NCI-H2227 treated with DMSO at 0.1 percent for 48 hours (cell line): ENCODE data around the gene NPY.
"Not testable (repeated sequence)": the region's sequence is repeated elsewhere in the genome, so short reads cannot be mapped to it uniquely, and the experiment has no call there.

Source experiments
- DNase-seq: peaks from one replicate; lab custom pipeline; 2025; lab: John Stamatoyannopoulos, UW

NPY gene

GRCh38 chr7:24283897-24284698 is at the start of gene NPY:
NPY (plus strand) TSS chr7:24284190; CDS start chr7:24285241, 1,051 bp downstream.
- no peak for DNase-seq

- DNase-seq: no peak
Observed at GRCh38 chr7:24239260-24239659, 44.7 kb upstream of the NPY start.

- no peak for DNase-seq
Observed at GRCh38 chr7:24241206-24241605, 42.8 kb upstream of the NPY start.

- no peak for DNase-seq
Observed at GRCh38 chr7:24244554-24244953, 39.4 kb upstream of the NPY start.

GRCh38 chr7:24245362-24245761 is 38.6 kb upstream of the NPY start:
- no peak for DNase-seq

GRCh38 chr7:24249266-24249665 is 34.7 kb upstream of the NPY start:
- no peak for DNase-seq

GRCh38 chr7:24251568-24251967 is 32.4 kb upstream of the NPY start:
- DNase-seq: no peak

GRCh38 chr7:24255139-24255538 is 28.9 kb upstream of the NPY start:
- no peak for DNase-seq

GRCh38 chr7:24258324-24258723 is 25.7 kb upstream of the NPY start:
- not testable (repeated sequence) for DNase-seq

GRCh38 chr7:24271938-24272337 is 12.1 kb upstream of the NPY start:
- DNase-seq: no peak

- DNase-seq: no peak
Observed at GRCh38 chr7:24279512-24279911, 4.5 kb upstream of the NPY start.

- no peak for DNase-seq
Observed at GRCh38 chr7:24283554-24283896, 465 bp upstream of the NPY start.

GRCh38 chr7:24284699-24285506 is 913 bp downstream of the NPY start:
- DNase-seq: no peak

GRCh38 chr7:24290004-24290641 is 6.1 kb downstream of the NPY start:
- DNase-seq: no peak

- DNase-seq: no peak
Observed at GRCh38 chr7:24291271-24291670, 7.3 kb downstream of the NPY start.

- no peak for DNase-seq
Observed at GRCh38 chr7:24297362-24297761, 13.4 kb downstream of the NPY start.

- no peak for DNase-seq
Observed at GRCh38 chr7:24298696-24299095, 14.7 kb downstream of the NPY start.

- no peak for DNase-seq
Observed at GRCh38 chr7:24299192-24299591, 15.2 kb downstream of the NPY start.

GRCh38 chr7:24301703-24302102 is 17.7 kb downstream of the NPY start:
- DNase-seq: no peak

- DNase-seq: no peak
Observed at GRCh38 chr7:24304494-24305095, 20.6 kb downstream of the NPY start.

- DNase-seq: no peak
Observed at GRCh38 chr7:24307326-24307725, 23.3 kb downstream of the NPY start.

- DNase-seq: no peak
Observed at GRCh38 chr7:24312588-24312987, 28.6 kb downstream of the NPY start.

GRCh38 chr7:24313777-24314176 is 29.8 kb downstream of the NPY start:
- no peak for DNase-seq
